Measurements from ENCODE around the gene PDE11A. TPM values are rescaled to one million over a fixed set of nuclear protein-coding genes. Genes with fewer than 3 reads are reported as not detected.

Gene PDE11A
- total and polyA plus RNA-seq, 2 of the 13 experiments (the other 11 are each of a cell fraction or from before 2014, with no cell fraction given): 1.2 to 1.7 TPM

DNA sequence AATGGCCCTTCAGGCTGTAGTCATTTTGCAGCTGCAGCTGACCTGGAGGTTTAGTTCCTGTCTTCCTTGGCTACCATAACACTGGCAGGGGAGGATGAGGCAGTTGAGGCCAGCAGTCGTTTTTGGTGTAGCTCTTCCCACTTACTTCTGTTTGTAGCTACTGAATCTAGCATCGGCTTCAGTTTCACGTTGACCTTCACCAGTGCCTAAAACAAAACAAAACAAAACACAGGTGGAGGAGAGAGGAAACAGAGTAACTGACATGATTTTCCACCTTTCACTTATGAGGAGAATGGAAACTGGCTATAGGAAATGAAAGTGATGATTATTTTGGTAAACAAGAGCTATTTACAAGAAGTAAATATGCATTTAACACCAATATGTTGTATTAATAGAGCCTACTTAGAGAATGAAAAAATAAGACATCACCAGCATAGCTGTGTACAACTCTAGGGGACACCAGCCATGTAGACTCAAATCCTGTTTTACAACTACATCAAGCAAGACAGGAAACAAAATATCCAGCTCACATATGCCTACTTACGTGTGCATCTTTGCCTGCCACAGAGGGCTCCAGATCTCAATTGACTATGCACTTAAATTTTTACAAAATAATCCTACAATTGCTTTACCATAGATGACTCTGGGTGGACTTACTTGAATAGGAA is 443.1 kb downstream of the PDE11A start (continued):
- TF ChIP-seq PAWR (CRISPR knock-in tag; IDR thresholded peaks at IDR 0.05; ENCODE audit: borderline replicate concordance): no peak

DNA sequence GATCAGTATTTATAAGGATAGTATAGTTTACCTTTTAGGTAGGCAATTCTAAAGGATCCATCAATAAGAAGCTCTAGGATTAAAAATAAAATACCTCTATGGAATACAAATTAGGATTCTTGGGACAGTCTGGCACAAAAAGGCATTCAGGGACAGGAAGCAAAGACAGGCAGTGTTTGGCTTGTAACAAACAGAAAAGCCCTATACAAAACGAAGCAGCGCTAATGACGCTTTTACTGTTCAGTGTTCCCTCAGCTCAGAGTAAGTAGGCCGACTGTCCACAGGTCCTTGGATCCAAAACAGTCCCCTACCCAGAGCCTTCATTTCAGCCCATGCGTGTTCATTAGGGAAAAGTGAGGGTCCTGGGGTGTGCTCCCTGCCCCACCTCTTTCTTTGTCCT is 443.7 kb downstream of the PDE11A start:
- Histone ChIP-seq H3K9ac (ENCODE audit: insufficient read depth, low read depth, low read length) (no peak overlapping the region), H3K9me3 (ENCODE audit: low read length) (no peaks in the 10 kb centered on the region), H3K4me3 (replicated peaks in 1 of 3; ENCODE audit: insufficient read depth in 1 of 3, low read depth in 2 of 3, low read length in 3 of 3) (no peak overlapping the region), H3K4me1 (ENCODE audit: insufficient read depth, low read length) (peaks cover 19% of the 10 kb centered on the region), H3K27ac (ENCODE audit: extremely low read length, insufficient read depth, low read length) (no peak overlapping the region), H4K20me1 (ENCODE audit: insufficient read depth, low read length) (no peaks in the 10 kb centered on the region), H3K27me3 (ENCODE audit: control insufficient read depth in 1 of 2, insufficient read depth in 2 of 2, low read length in 2 of 2) (no peaks in the 10 kb centered on the region), H3K4me2 (ENCODE audit: low read depth, low read length) (no peak overlapping the region), H2AFZ (ENCODE audit: low read length) (no peak overlapping the region), H3K36me3 (replicated peaks in 1 of 2; ENCODE audit: control insufficient read depth in 1 of 2, insufficient read depth in 2 of 2, low read length in 2 of 2) (no peaks in the 10 kb centered on the region), H3K79me2 (ENCODE audit: insufficient read depth, low read length) (no peaks in the 10 kb centered on the region)
- POLR2A ChIA-PET: no interaction called here
- no TSS peak for BruUV-seq (replicated peaks)
- CTCF ChIA-PET (ENCODE audit: low intra/inter-chr PET ratio, low total read pairs): no interaction called here
- 76% methylated on average over 5 of the region's 5 CpGs for WGBS (ENCODE audit: low lambda C conversion rate)
- no peak for DNase-seq (ENCODE audit: low spot score)
- no peak for FAIRE-seq
- no peak for ATAC-seq
- TF ChIP-seq ZNF280B (CRISPR knock-in tag; IDR thresholded peaks at IDR 0.05; ENCODE audit: borderline replicate concordance): no peak
- TF ChIP-seq CAMTA2 (CRISPR knock-in tag; IDR thresholded peaks at IDR 0.05; ENCODE audit: borderline replicate concordance): no peak
- TF ChIP-seq ZNF678 (CRISPR knock-in tag; IDR thresholded peaks at IDR 0.05): no peak
- TF ChIP-seq, protein P1, sequence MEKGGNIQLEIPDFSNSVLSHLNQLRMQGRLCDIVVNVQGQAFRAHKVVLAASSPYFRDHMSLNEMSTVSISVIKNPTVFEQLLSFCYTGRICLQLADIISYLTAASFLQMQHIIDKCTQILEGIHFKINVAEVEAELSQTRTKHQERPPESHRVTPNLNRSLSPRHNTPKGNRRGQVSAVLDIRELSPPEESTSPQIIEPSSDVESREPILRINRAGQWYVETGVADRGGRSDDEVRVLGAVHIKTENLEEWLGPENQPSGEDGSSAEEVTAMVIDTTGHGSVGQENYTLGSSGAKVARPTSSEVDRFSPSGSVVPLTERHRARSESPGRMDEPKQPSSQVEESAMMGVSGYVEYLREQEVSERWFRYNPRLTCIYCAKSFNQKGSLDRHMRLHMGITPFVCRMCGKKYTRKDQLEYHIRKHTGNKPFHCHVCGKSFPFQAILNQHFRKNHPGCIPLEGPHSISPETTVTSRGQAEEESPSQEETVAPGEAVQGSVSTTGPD (CRISPR knock-in tag; IDR thresholded peaks at IDR 0.05): no peak
- in situ Hi-C loops (cut with HindIII; ENCODE audit: extremely low pct_ligation_motif_present, low pct_unique_long_range_greater_than_20kb) (no loop called here), intact Hi-C loops (cut with micrococcal nuclease; ENCODE audit: unreplicated experiment) (no loop called here)
